HL-60 (cell line): ENCODE data around the gene PTPRR.

Experiments
- CTCF ChIP-seq: IDR thresholded peaks from one replicate; pipeline ENCODE4 v1.5.1; 2011; ENCODE audit warnings: low read length, control low read depth, inconsistent platforms; ENCODE audit not compliant: insufficient read depth
- GABPA ChIP-seq: IDR thresholded peaks from 2 replicates; pipeline ENCODE4 v1.6.1; 2012; ENCODE audit warnings: low read depth
- POLR2AphosphoS5 ChIP-seq: IDR thresholded peaks from 2 replicates; pipeline ENCODE4 v1.6.1; 2012; ENCODE audit warnings: low read depth
- SPI1 ChIP-seq: IDR thresholded peaks from 2 replicates; pipeline ENCODE4 v1.6.1; 2012; ENCODE audit warnings: low read depth, mild to moderate bottlenecking, borderline replicate concordance
- TF ChIP-seq, protein P1 (sequence below): IDR thresholded peaks from 2 replicates; pipeline ENCODE4 v1.6.1; 2012; ENCODE audit warnings: low read depth; ENCODE audit not compliant: insufficient replicate concordance

GRCh38 chr12:70784042-70784668 lies 136.4 kb downstream of the PTPRR start:
- no peak for TF ChIP-seq CTCF
- TF ChIP-seq GABPA: no peak
- TF ChIP-seq POLR2AphosphoS5: no peak
- TF ChIP-seq, protein P1, sequence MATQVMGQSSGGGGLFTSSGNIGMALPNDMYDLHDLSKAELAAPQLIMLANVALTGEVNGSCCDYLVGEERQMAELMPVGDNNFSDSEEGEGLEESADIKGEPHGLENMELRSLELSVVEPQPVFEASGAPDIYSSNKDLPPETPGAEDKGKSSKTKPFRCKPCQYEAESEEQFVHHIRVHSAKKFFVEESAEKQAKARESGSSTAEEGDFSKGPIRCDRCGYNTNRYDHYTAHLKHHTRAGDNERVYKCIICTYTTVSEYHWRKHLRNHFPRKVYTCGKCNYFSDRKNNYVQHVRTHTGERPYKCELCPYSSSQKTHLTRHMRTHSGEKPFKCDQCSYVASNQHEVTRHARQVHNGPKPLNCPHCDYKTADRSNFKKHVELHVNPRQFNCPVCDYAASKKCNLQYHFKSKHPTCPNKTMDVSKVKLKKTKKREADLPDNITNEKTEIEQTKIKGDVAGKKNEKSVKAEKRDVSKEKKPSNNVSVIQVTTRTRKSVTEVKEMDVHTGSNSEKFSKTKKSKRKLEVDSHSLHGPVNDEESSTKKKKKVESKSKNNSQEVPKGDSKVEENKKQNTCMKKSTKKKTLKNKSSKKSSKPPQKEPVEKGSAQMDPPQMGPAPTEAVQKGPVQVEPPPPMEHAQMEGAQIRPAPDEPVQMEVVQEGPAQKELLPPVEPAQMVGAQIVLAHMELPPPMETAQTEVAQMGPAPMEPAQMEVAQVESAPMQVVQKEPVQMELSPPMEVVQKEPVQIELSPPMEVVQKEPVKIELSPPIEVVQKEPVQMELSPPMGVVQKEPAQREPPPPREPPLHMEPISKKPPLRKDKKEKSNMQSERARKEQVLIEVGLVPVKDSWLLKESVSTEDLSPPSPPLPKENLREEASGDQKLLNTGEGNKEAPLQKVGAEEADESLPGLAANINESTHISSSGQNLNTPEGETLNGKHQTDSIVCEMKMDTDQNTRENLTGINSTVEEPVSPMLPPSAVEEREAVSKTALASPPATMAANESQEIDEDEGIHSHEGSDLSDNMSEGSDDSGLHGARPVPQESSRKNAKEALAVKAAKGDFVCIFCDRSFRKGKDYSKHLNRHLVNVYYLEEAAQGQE: no peak
- no peak for TF ChIP-seq SPI1
